ENCODE results near the gene COX15.
"Not testable (repeated sequence)": the region's sequence is repeated elsewhere in the genome, so short reads cannot be mapped to it uniquely, and the experiment has no call there.

COX15 gene

GRCh38 chr10:99740260-99740659, 8.3 kb upstream of the COX15 start:
- DNase-seq = no peak

DNA sequence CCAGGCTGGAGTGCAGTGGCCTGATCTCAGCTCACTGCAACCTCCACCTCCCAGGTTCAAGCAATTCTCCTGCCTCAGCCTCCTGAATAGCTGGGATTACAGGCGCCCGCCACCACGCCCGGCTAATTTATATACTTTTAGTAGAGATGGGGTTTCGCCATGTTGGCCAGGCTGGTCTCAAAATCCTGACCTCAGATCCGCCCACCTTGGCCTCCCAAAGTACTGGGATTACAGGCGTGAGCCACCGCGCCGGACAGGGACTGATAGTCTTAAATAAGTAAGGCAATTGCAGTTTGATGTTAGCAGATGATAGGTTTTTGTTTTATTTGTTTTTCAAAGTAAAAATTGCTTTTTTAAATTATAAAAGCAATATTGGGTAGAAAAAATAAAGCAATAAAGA, 2.2 kb upstream of the COX15 start:
- not testable (repeated sequence) for DNase-seq

- DNase-seq = no peak
These were observed 1.4 kb upstream of the COX15 start for GRCh38 chr10:99733366-99733765.

DNA sequence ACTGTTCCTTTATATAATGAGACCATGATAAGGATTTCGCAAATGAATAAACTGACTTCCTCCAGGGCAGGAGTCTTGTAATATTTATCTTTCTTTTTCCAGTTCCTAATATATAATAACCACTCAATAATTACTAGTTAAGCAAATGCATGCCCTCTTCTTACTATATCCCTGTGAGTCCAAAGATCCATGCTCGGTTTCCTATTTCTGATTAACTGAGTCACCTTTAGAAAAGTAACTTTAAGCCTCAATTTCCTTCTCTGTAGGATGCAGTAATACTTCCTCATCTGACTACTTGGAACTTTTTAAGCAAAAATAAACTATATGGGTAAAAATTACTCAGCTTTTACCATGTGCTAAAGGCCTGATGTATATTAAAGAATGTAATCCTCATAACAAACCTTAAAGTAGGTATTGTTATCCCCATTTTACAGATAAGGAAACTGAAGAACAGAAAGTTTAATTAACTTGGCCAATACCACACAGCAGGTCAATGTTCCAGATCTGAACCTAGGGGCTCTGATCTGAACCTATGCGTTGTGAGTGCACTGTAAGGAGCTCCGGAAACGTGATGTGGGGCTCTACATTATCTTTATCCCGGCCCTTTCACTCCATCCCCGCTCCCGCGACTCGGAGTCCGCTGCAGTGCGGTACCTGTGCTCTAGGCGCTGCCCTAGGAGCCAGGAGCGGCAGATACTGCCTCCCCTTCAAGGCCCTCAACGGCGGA, 458 bp downstream of the COX15 start:
- no peak for DNase-seq

DNA sequence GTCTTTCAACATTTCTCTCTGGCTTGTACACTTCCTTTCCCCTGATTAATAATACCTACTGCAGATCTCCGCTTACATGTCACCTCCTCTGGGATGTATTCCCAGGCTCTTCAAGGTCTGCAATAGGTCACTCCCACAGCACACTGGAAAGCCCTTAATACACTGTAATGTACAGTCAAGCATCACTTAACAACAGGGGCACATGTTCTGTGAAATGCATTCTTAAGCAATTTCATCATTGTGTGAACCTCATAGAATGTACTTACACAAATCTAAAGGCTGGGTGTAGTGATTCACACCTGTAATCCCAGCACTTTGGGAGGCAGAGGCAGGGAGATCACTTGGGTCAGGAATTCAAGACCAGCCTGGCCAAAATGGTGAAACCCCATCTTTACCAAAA, 1.9 kb downstream of the COX15 start:
- DNase-seq = no peak

- no peak for DNase-seq
These were observed 11.5 kb downstream of the COX15 start for GRCh38 chr10:99720387-99720786.

DNA sequence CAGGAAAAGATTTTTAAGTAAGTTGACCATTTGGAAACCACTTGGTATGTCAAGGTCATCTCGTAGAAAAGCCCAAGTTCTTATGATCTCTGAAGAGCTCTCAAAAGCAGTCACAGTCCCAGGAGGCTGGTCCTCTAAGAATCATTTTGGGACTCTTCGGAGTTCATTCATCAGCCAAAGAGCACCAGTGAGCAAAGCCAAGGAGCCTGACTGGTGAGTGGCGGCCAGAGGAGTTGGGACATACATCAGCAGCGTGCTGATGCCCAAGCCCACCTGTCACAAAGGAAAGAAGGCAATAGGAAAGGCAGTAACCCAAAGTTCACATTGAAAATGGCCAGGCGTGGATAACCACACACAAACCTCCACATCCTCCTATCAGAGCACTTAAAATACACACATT, 17.5 kb downstream of the COX15 start:
- no peak for DNase-seq

DNA sequence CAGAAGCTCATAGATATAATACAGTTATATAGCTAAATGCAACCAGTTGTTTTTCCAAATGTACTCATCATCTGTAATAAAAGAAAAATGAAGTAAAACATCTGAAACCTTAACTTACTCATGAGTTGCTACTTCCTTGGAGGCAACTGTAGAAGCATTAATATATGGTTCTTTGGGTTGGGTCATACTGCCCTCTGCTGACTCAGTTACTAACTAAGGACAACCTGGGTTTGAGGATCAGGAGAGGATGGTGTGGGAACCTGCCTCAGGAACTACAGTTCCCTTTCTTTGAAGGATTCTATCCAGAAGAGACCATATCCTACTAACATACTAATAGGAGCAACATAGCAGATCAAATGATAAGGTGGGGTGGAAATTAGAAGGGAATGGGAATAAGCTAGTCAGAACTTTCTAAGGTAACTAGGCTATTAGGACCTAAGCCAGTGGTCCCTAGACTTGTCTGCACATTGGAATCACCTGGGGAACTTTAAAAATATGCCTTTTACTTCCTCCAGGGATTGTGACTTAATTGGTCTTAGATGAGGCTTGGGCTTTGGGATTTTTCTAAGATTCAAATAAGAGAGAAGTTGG, 20.7 kb downstream of the COX15 start:
- DNase-seq = peak; percentile 11

- no peak for DNase-seq
These were observed 22.3 kb downstream of the COX15 start for GRCh38 chr10:99709480-99710229.

DNA sequence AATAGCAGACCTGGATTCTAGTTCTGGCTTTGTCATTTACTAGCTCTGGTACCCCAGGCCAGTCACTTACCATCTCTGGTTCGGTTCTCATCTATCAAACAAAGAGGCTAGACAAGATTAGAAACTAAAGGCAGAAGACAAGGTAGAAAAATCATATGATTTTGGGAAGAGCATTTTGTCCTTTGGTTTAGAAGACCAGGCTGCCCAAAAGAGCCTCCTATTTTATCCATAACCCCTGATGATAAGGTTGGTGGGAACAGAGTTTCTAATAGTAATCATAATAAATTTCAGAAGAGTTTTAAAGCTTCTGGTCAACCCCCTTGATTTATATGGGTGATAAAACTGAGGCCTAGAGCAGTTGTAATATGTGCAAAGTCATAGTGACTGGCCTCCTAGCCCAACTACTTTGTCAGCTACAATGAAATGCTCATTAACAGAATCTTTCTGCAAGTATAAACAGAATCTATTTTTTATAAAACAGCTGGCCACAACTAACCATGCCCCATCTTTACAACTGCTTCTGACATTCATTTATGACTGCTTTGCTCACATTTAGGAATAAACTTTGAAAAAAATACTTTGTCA, 23.4 kb downstream of the COX15 start:
- DNase-seq = no peak

GRCh38 chr10:99700649-99701048, 31.3 kb downstream of the COX15 start:
- DNase-seq = no peak

DNA sequence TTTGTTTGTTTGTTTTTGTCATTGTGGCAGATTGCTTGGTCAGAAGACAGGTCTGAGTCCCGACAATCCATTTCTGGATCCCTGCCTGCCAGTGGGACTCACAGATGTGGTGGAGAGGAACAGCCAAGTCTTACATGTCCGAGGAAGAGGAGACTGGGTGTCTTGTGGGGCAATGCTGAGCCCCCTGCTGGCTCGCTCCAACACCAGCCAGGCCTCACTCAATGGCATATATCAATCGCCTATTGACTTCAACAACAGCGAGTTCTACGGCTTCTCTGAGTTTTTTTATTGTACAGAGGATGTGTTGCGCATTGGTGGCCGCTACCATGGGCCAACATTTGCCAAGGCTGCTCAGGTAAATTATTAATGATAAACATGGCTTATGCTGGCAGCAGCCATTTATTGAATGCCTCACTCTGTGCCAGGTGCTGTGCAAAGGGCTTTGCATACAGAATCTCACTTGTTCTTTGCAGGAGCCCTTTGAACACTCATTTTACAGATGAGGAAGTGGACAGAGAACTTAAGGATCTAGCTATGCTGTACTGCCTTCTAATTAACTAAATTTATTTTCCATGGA, 33.3 kb downstream of the COX15 start:
- DNase-seq = no peak

DNA sequence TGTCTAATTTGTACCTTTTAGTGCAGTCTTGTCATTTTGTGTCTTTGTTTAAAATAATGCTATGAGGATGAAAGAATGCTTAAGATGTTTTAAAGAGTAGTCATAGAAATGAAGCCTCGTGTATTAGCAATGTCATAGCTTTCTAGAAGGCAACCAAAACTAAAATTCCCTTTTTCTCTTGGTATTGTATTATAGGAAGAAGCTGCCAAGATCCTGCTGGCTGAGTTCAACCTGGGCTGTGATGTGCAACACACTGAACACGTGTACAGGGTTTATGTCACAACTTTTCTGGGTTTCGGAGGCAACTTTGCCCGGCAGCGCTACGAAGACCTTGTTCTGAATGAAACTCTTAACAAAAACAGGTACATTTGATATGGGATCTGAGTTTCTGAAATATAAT, 36.2 kb downstream of the COX15 start:
- DNase-seq = no peak

DNA sequence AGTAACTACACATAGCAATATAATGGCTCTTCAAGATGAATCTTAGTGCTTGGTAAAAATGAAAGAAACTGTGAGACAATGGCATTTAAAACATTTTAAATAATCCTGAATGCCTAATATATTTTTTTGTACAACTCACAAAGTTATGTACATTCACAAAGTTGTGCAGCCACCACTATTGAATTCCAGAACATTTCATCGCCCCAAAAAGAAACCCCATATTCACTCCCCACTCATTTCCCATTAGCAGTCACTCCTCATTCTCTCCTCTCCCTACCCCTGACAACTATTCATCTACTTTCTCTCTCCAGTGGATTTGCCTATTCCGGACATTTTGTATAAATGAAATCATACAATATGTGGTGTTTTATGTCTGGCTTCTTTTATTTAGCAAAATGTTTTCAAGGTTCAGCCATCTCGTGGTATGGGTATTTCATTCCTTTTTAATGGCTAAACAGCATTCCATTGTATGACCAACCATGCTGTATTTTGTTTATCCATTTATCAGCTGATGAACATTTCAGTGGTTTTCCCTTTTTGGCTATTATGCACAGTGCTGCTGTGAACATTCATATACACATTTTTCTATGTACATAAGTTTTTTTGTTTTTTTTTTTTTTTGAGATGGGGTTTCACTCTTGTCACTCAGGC, 37.9 kb downstream of the COX15 start:
- DNase-seq = no peak

GRCh38 chr10:99689461-99689860, 42.5 kb downstream of the COX15 start:
- no peak for DNase-seq

DNA sequence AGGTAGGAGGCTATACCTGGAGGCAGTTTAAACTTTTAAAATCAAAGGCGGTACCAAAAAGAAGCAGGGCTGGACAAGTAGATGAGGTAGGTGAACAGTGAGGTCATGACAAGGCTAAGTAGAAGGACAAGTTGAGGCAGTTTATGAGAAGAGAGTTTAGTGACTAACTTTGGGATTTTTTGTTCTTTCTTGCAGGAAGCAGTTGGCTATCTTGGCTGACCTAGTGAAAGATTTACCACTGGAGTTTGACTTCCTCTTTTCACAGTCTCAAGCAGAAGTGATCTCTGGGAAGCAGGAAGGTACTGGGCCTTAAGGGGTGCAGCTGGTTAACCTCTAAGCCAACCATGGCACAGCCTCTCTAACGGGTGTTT, 46.3 kb downstream of the COX15 start:
- no peak for DNase-seq

- DNase-seq = no peak
These were observed 49.2 kb downstream of the COX15 start for GRCh38 chr10:99682752-99683151.

Data from activated T-cell treated with anti-CD3 and anti-CD28 coated beads for 4 hours (primary cell).